T-helper 2 cell treated with Interferon-gamma antibody and Interleukin-4, amounts not matched to agents 100 ng/mL and 5 ng/mL, for 36 hours (primary cell): ENCODE data around the gene ADGRL2. TPM values are rescaled to one million over a fixed set of nuclear protein-coding genes. Genes with fewer than 3 reads are reported as not detected.

Experiments used
- intact Hi-C: fragments of 100-400 bp; cut with micrococcal nuclease; formaldehyde crosslinking; loops from one replicate; pipeline ENCODE4 v1.15.1; 2023
- total RNA-seq: library from RNA; stranded (reverse); gene quantifications from 2 replicates; pipeline ENCODE4 v1.2.3, GENCODE V29; 2022

The ADGRL2 gene
- total RNA-seq, 1 donor from 2014 or later = not detected

GRCh38 chr1:81899214-81899821 is 98.6 kb downstream of the ADGRL2 start:
- intact Hi-C loops = no loop called here

GRCh38 chr1:81907575-81907974 is 106.8 kb downstream of the ADGRL2 start:
- intact Hi-C loops = no loop called here

- intact Hi-C loops = no loop called here
Measured at GRCh38 chr1:81912383-81912782, 111.6 kb downstream of the ADGRL2 start.

- intact Hi-C loops = no loop called here
Measured at GRCh38 chr1:81915937-81916336, 115.2 kb downstream of the ADGRL2 start.

GRCh38 chr1:81920245-81920740 is 119.6 kb downstream of the ADGRL2 start:
- intact Hi-C loops = no loop called here

GRCh38 chr1:81920886-81921285 is 120.2 kb downstream of the ADGRL2 start:
- intact Hi-C loops = no loop called here

- intact Hi-C loops = no loop called here
Measured at GRCh38 chr1:81921344-81921743, 120.6 kb downstream of the ADGRL2 start.

GRCh38 chr1:81921851-81922462 is 121.2 kb downstream of the ADGRL2 start:
- intact Hi-C loops = no loop called here

GRCh38 chr1:81922955-81923354 is 122.2 kb downstream of the ADGRL2 start:
- intact Hi-C loops = no loop called here

GRCh38 chr1:81929106-81929505 is 128.4 kb downstream of the ADGRL2 start:
- intact Hi-C loops = no loop called here

GRCh38 chr1:81936853-81937252 is 136.1 kb downstream of the ADGRL2 start:
- intact Hi-C loops = no loop called here

GRCh38 chr1:81937791-81938450 is 137.2 kb downstream of the ADGRL2 start:
- intact Hi-C loops = no loop called here

- intact Hi-C loops = no loop called here
Measured at GRCh38 chr1:81948495-81948894, 147.8 kb downstream of the ADGRL2 start.

- intact Hi-C loops = no loop called here
Measured at GRCh38 chr1:81949421-81949820, 148.7 kb downstream of the ADGRL2 start.

GRCh38 chr1:81950037-81950436 is 149.3 kb downstream of the ADGRL2 start:
- intact Hi-C loops = no loop called here

GRCh38 chr1:81950591-81951244 is 150.0 kb downstream of the ADGRL2 start:
- intact Hi-C loops = no loop called here

GRCh38 chr1:81954534-81955020 is 153.8 kb downstream of the ADGRL2 start:
- intact Hi-C loops = no loop called here

GRCh38 chr1:81967951-81968350 is 167.2 kb downstream of the ADGRL2 start:
- intact Hi-C loops = no loop called here

- intact Hi-C loops = no loop called here
Measured at GRCh38 chr1:81970416-81970815, 169.7 kb downstream of the ADGRL2 start.

GRCh38 chr1:81974222-81974841 is 173.6 kb downstream of the ADGRL2 start:
- intact Hi-C loops = no loop called here

- intact Hi-C loops = no loop called here
Measured at GRCh38 chr1:81974883-81975555, 174.3 kb downstream of the ADGRL2 start.
